DND-41 (cell line): ENCODE results near the gene RNF130.

Source experiments
- CTCF ChIP-seq: IDR thresholded peaks from 2 replicates; pipeline ENCODE4 v1.5.1; 2012; ENCODE audit warnings: borderline replicate concordance, low read length, moderate library complexity, mild to moderate bottlenecking; ENCODE audit not compliant: poor library complexity, severe bottlenecking; ENCODE audit errors: extremely low read depth
- EZH2 ChIP-seq: IDR thresholded peaks from 3 replicates; pipeline ENCODE4 v1.6.1; 2012; ENCODE audit warnings: borderline replicate concordance, low read depth, mild to moderate bottlenecking, moderate library complexity, low read length, inconsistent platforms; ENCODE audit not compliant: severe bottlenecking

- no peak for TF ChIP-seq CTCF
- TF ChIP-seq EZH2 = no peak
Measured at GRCh38 chr5:180041301-180042274, 30.0 kb downstream of the RNF130 start.
